HCT116 (cell line): ENCODE results near the gene POLR2A.

ENCODE experiments used
- ATF3 ChIP-seq: IDR thresholded peaks from 2 replicates; pipeline ENCODE4 v1.6.1; 2012
- CTCF ChIP-seq, 3 experiments: fragments of 200-600 bp in 1 of 3; sonication (generic) in 1 of 3; IDR thresholded peaks in 2 of 3; conservative IDR thresholded peaks in 1 of 3; 2 replicates each; pipeline ENCODE4 v1.5.1; 2012 to 2017; ENCODE audit warnings: low read depth in 2 of 3, low read length in 2 of 3, antibody characterized with exemption in 1 of 3, borderline replicate concordance in 1 of 3, control low read depth in 1 of 3, mild to moderate bottlenecking in 1 of 3, mixed read lengths in 1 of 3, mixed run types in 1 of 3, moderate library complexity in 1 of 3; ENCODE audit not compliant: insufficient read depth in 1 of 3
- EGR1 ChIP-seq: IDR thresholded peaks from 2 replicates; pipeline ENCODE4 v1.6.1; 2012; ENCODE audit warnings: low read depth
- POLR2A ChIP-seq: IDR thresholded peaks from 2 replicates; pipeline ENCODE4 v1.7.0; 2011; ENCODE audit warnings: borderline replicate concordance; ENCODE audit not compliant: insufficient read depth, insufficient read length; ENCODE audit errors: extremely low read depth

GRCh38 chr17:7491583-7491982 is 7.4 kb downstream of the POLR2A start:
- TF ChIP-seq EGR1 (no peak), ATF3 (no peak), CTCF (IDR thresholded peaks at IDR 0.05 in 2 of 3, conservative IDR thresholded peaks at IDR 0.05 in 1 of 3; ENCODE audit: borderline replicate concordance in 1 of 3, insufficient read depth in 1 of 3, low read depth in 2 of 3, low read length in 2 of 3) (no peak), POLR2A (no peak)
